Endothelial cell of umbilical vein (primary cell): ENCODE results near the gene ITPKB. TPM values are rescaled to one million over a fixed set of nuclear protein-coding genes. Genes with fewer than 3 reads are reported as not detected.

Source experiments
- BruUV-seq: library from RNA; stranded (reverse); fragments of 400-500 nt; replicated peaks from 2 replicates; lab custom pipeline; 2021; lab: Mats Ljungman, UMichigan
- CTCF ChIA-PET: fragments of 300-600, 350-600 bp; sonication (Branson Sonifier 250); formaldehyde crosslinking; loops from one replicate; lab custom pipeline; 2021; ENCODE audit warnings: antibody characterized with exemption, inconsistent platforms; lab: Charles Lee
- POLR2A ChIA-PET: fragments of 300-600, 350-600 bp; sonication (Branson Sonifier 250); formaldehyde crosslinking; loops from one replicate; lab custom pipeline; 2021; ENCODE audit warnings: antibody characterized with exemption, inconsistent platforms; lab: Charles Lee
- DNase-seq: peaks from one replicate; pipeline ENCODE4 v3.0.0-alpha.2; 2011; ENCODE audit warnings: low read depth, low spot score
- FAIRE-seq: peaks from 2 replicates; lab custom pipeline; 2011; peaks lifted over from hg19 to GRCh38; lab: Jason Lieb, UNC
- H2AFZ ChIP-seq: 2 replicates; pipeline ENCODE4 v1.6.0; 2012; ENCODE audit warnings: low read depth, low read length, control low read depth, inconsistent platforms
- H3K27ac ChIP-seq: 2 replicates; pipeline ENCODE4 v1.5.1; 2011; ENCODE audit warnings: low read depth, mild to moderate bottlenecking, control low read depth, low read length, moderate library complexity; ENCODE audit not compliant: insufficient read depth
- H3K27me3 ChIP-seq, 2 experiments: 2 replicates each; pipeline versions ENCODE4 v1.6.0 to v1.6.1; 2011; ENCODE audit warnings: low read length in 2 of 2, mixed read lengths in 1 of 2; ENCODE audit not compliant: control insufficient read depth in 2 of 2, insufficient read depth in 2 of 2
- H3K36me3 ChIP-seq, 2 experiments: 2 replicates in 1 of 2; 3 replicates in 1 of 2; pipeline ENCODE4 v1.5.1; 2011; ENCODE audit warnings: low read length in 2 of 2, mild to moderate bottlenecking in 1 of 2, moderate library complexity in 1 of 2; ENCODE audit not compliant: control insufficient read depth in 2 of 2, insufficient read depth in 2 of 2; ENCODE audit errors: extremely low read depth in 1 of 2
- H3K4me1 ChIP-seq: 3 replicates; pipeline ENCODE4 v1.5.1; 2011; ENCODE audit warnings: mild to moderate bottlenecking, low read length; ENCODE audit not compliant: control insufficient read depth, insufficient read depth; ENCODE audit errors: extremely low read depth
- H3K4me2 ChIP-seq: 2 replicates; pipeline ENCODE4 v1.6.1; 2011; ENCODE audit warnings: low read length, control low read depth, mixed read lengths; ENCODE audit not compliant: insufficient read depth
- H3K4me3 ChIP-seq, 3 experiments: fragments of 200-600 bp in 1 of 3; sonication (generic), shearing (Covaris generic) in 1 of 3; replicated peaks in 1 of 3; 2 replicates each; pipeline ENCODE4 v1.5.1; 2011 to 2016; ENCODE audit warnings: control low read depth in 3 of 3, low read length in 3 of 3, mild to moderate bottlenecking in 2 of 3, inconsistent platforms in 1 of 3, low read depth in 1 of 3, moderate library complexity in 1 of 3; ENCODE audit not compliant: insufficient read depth in 1 of 3
- H3K79me2 ChIP-seq: 2 replicates; pipeline ENCODE4 v1.6.0; 2012; ENCODE audit warnings: low read length, inconsistent platforms; ENCODE audit not compliant: control insufficient read depth, insufficient read depth
- H3K9ac ChIP-seq: replicated peaks from 2 replicates; pipeline ENCODE3; 2011; ENCODE audit warnings: low read length, control low read depth; ENCODE audit not compliant: insufficient read depth; ENCODE audit errors: extremely low read depth
- H3K9me1 ChIP-seq: replicated peaks from 3 replicates; pipeline ENCODE4 v1.6.0; 2011; ENCODE audit warnings: mild to moderate bottlenecking, low read length; ENCODE audit not compliant: control insufficient read depth, insufficient read depth; ENCODE audit errors: extremely low read depth
- H3K9me3 ChIP-seq: replicated peaks from 2 replicates; pipeline ENCODE4 v1.5.1; 2012; ENCODE audit warnings: low read length, inconsistent platforms; ENCODE audit not compliant: control insufficient read depth, insufficient read depth
- H4K20me1 ChIP-seq: replicated peaks from 2 replicates; pipeline ENCODE3; 2011; ENCODE audit warnings: mild to moderate bottlenecking, low read length; ENCODE audit not compliant: control insufficient read depth, insufficient read depth; ENCODE audit errors: extremely low read depth
- GATA2 ChIP-seq: IDR thresholded peaks from 2 replicates; pipeline ENCODE4 v1.7.0; 2011; ENCODE audit warnings: low read depth, mild to moderate bottlenecking, moderate library complexity, mixed read lengths, low read length; ENCODE audit not compliant: insufficient read length, insufficient read depth
- JUN ChIP-seq: IDR thresholded peaks from 2 replicates; pipeline ENCODE4 v1.6.1; 2011; ENCODE audit warnings: borderline replicate concordance, low read depth; ENCODE audit not compliant: insufficient read length, insufficient read depth
- MYC ChIP-seq: IDR thresholded peaks from one replicate; pipeline ENCODE4 v1.6.1; 2011; ENCODE audit warnings: mild to moderate bottlenecking, low read depth, low read length
- POLR2A ChIP-seq: IDR thresholded peaks from 2 replicates; pipeline ENCODE4 v1.6.1; 2012; ENCODE audit warnings: low read depth, mild to moderate bottlenecking, control low read depth, low read length
- POLR2AphosphoS5 ChIP-seq: IDR thresholded peaks from 2 replicates; pipeline ENCODE4 v1.6.1; 2012; ENCODE audit warnings: low read depth, mild to moderate bottlenecking, control low read depth, low read length, moderate library complexity; ENCODE audit not compliant: insufficient read depth
- dilution Hi-C: fragments of 300-500 bp; cut with MboI; formaldehyde crosslinking; loops from one replicate; pipeline ENCODE4 v1.15.0; 2019; ENCODE audit warnings: low sequenced_read_pairs; ENCODE audit not compliant: extremely low pct_ligation_motif_present
- intact Hi-C: fragments of 100-400 bp; cut with micrococcal nuclease; formaldehyde crosslinking; loops from one replicate; pipeline ENCODE4 v1.10.0; 2022
- polyA plus RNA-seq, 4 experiments: library from polyadenylated mRNA; depleted of rRNA in 3 of 4; stranded (reverse) in 3 of 4; unstranded in 1 of 4; fragments of >200 nt; gene quantifications; 2 replicates each; pipeline versions ENCODE4 v1.2.1 to v1.2.3, GENCODE V29; 2011 to 2012; ENCODE audit warnings: missing spikeins in 1 of 4
- total RNA-seq: library from RNA; stranded (reverse); gene quantifications from 2 replicates; pipeline ENCODE4 v1.2.3, GENCODE V29; 2021

ITPKB gene
- total and polyA plus RNA-seq, 2 donors (not counting 3 experiments of a cell fraction or from before 2014, with no cell fraction given), result 7.7 to 34.8 TPM

DNA sequence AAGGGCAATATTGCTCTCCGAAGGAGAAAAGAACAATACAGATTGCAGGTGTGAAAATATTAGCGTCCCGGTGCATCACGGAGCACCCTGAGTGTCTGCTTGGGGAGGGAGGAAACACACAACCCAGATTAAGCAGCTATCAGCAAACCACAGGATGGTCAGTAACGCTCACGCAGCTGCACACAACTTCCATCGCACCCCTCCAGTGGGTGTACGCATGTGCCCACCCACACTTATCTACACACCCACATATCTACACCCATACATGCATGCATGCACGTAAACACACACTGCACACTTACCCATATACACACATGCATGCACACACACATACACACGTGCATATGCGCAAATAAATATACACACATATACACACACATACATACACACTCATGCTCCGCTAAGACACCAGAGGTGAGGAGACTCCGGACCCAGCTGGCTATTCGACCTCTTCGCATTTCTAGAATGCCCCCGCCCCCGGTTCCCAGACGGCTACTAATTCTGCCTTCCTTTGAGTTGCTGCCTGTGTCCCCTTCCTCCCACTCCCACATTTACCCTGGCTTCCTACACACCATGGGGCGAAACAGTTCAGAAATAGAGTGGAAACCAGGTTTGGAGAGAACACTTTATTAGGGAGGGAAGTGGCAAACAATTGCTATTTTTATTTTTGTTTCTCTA is 26.2 kb downstream of the ITPKB start:
- H3K9me1 ChIP-seq, result no peaks in the 10 kb centered on the region
- no peak for FAIRE-seq
- no peaks in the 10 kb centered on the region for H3K9me3 ChIP-seq
- no peak overlapping the region for H3K4me3 ChIP-seq
- no TSS peak for BruUV-seq
- no peaks in the 10 kb centered on the region for H4K20me1 ChIP-seq
- H2AFZ ChIP-seq, result no peak overlapping the region
- POLR2A ChIA-PET, result no interaction called here
- H3K27ac ChIP-seq, result no peak overlapping the region
- no peak overlapping the region for H3K4me2 ChIP-seq
- no peaks in the 10 kb centered on the region for H3K27me3 ChIP-seq
- no peak overlapping the region for H3K9ac ChIP-seq
- dilution Hi-C loops, result no loop called here
- intact Hi-C loops, result no loop called here
- no peaks in the 10 kb centered on the region for H3K79me2 ChIP-seq
- H3K36me3 ChIP-seq, result no peaks in the 10 kb centered on the region
- CTCF ChIA-PET, result interaction anchor here (1.1 to 2.2 kb wide), 3 partner anchors 9 to 115 kb away, joined by 4 to 6 read pairs (median 5); no protein-coding TSS in a partner anchor
- no peak for DNase-seq
- H3K4me1 ChIP-seq, result peaks cover 20% of the 10 kb centered on the region
- no peak for TF ChIP-seq POLR2A
- no peak for TF ChIP-seq JUN
- TF ChIP-seq POLR2AphosphoS5, result no peak
- TF ChIP-seq MYC, result no peak

DNA sequence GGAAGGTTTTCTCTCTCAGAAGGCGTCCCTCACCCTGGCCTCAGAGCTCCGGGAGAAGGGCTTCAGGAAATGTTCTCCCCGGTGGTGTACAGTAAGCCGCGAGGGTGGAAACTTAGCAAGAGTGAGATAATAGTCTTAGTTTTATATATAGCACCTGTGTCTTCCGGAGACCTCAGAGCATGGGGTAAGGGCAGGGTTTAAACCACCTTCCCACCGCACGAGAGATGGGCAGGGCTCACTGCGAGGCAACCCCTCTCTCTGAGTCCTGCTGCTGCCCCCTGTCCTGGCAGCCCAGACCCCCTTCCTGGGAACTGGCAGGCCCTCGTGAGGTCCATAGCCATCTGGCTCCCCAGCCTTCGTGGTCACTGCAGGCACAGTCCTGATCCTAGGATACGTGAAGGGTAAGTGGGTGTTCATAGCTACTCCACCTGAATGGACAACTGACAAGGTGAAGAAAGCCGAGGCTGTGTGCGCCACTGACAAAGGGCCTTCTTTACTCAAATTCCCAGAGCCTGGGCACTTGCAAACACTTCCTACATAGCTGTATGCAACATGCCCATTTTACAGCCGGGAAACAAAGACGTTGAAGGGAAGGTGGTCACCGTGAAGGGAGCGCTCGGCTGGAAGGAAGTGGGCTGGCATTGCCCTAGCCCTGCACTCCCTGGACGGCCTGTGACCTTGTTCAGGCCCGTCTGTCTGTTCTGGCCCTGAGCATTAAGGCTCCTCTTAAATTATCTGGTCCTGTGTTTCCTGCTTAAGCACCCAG is 26.9 kb downstream of the ITPKB start:
- TF ChIP-seq GATA2, result no peak
- Histone ChIP-seq H3K9ac (no peak overlapping the region), H3K9me3 (no peaks in the 10 kb centered on the region), H3K27me3 (no peaks in the 10 kb centered on the region), H3K9me1 (no peaks in the 10 kb centered on the region), H3K36me3 (no peaks in the 10 kb centered on the region), H2AFZ (no peak overlapping the region), H3K79me2 (no peaks in the 10 kb centered on the region), H3K4me3 (no peak overlapping the region), H4K20me1 (no peaks in the 10 kb centered on the region), H3K27ac (no peak overlapping the region), H3K4me1 (peaks cover 20% of the 10 kb centered on the region), H3K4me2 (no peak overlapping the region)
- CTCF ChIA-PET, result interaction anchor here (0.6 to 2.2 kb wide), 4 partner anchors 9 to 115 kb away, joined by 4 to 6 read pairs (median 4); no protein-coding TSS in a partner anchor
- intact Hi-C loops, result loop anchor here (1.0 kb wide), 1 partner anchor 116 kb away; no protein-coding TSS in a partner anchor
- no TSS peak for BruUV-seq
- POLR2A ChIA-PET, result no interaction called here
- no peak for DNase-seq
- no peak for FAIRE-seq
- dilution Hi-C loops, result no loop called here
